ENCODE results near the gene SYNGR3. TPM values are rescaled to one million over a fixed set of nuclear protein-coding genes. Genes with fewer than 3 reads are reported as not detected.
"Not testable (repeated sequence)": the region's sequence is repeated elsewhere in the genome, so short reads cannot be mapped to it uniquely, and the experiment has no call there.

Gene SYNGR3
- polyA plus RNA-seq, 3 donors from 2014 or later: 4.6 to 6.7 (median 6.4) TPM

DNA sequence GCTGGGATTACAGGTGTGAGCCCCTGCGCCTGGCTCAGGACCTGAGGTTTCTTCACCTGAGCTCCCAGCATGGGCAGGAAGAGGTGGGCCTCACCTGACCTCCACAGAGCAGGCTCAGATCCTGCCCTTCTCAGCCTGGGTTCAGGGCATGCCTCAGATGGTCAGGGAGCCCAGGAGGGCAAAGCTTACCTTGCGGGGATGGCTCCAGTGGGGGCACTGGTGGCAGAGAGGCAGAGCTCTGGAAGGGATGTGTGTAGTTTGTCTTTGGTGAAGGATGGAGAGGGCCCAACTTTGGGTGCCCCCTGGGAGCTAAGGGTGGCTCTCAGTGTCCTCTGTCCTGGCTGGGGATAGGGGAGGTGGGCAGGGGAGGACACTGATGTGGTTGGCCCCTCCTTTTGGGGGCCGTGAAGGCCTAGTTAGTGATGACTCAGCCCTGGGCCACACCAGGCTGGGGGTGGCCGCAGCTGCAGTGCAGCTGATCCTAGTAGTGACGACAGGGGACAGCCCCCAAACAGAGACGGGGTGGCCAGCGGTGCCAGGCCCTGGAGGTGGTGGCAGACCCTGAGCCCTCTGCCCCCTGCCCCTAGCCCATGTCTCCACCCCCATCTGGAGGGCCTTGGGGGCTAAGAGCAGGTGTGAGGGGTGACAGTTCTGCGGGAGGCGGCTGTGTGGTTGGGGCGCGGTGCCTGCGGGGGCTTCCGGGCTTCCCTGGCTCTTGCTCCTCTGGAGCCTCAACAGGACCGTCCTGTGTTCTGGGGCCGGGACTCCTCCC, 42.7 kb downstream of the SYNGR3 start:
- H3K27ac Mint-ChIP-seq: no peak overlapping the region
- H3K4me3 Mint-ChIP-seq: no peak overlapping the region
- H3K4me1 Mint-ChIP-seq: peaks cover 3 to 4% of the 10 kb centered on the region in 2 donors
- H3K27me3 Mint-ChIP-seq (ENCODE audit: low read depth in 3 of 3): peaks cover 0 to 7% (median 4%) of the 10 kb centered on the region in 3 donors
- no peaks in the 10 kb centered on the region for H3K9me3 Mint-ChIP-seq
- DNase-seq: no peak
- no peaks in the 10 kb centered on the region for H3K36me3 Mint-ChIP-seq

DNA sequence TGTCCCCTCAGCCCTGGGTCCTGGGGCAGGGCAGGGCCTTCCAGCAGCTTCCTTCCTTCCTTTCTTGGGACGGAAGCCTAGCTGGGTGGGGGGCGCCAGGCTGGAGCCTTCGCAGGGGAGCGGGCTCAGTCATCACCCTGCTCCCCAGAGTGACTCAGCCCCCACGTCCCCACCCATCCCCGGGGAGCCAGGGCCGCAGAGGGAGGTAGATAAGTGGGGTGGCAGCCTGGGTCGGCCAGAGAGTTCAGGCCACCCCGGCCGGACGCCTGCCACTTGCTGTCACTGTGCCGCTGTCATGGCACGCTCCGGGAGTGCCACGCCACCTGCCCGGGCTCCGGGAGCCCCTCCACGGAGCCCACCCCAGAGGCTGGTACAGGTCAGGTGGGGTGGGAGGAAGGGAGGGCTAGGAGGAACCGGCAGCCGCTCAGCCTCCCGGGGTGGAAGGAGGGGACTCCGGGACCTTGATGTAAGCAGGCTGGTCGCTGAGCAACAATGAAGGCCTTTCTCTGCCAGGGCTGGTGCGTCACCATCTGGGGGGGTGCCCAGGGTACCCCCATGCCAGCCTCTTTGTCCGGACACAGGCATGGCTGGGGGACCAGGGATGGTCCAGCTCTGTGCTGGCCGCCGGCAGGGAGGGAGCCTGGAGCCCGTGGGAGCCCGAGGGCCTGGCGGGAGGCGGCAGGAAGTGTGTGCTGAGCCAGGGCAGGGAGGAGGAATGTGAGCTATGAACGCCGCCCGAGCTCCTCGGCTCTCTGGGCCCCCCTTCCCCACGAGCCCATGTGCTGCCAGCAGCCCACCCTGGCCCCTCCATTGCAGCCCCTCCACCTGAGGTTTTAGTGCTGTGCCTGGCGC, 43.5 kb downstream of the SYNGR3 start:
- no peaks in the 10 kb centered on the region for H3K36me3 Mint-ChIP-seq
- peaks cover 0 to 7% (median 1%) of the 10 kb centered on the region in 3 donors for H3K27me3 Mint-ChIP-seq (ENCODE audit: low read depth in 3 of 3)
- H3K4me3 Mint-ChIP-seq: no peak overlapping the region
- H3K27ac Mint-ChIP-seq: no peak overlapping the region
- DNase-seq: no peak
- no peaks in the 10 kb centered on the region for H3K4me1 Mint-ChIP-seq
- H3K9me3 Mint-ChIP-seq: no peaks in the 10 kb centered on the region

DNA sequence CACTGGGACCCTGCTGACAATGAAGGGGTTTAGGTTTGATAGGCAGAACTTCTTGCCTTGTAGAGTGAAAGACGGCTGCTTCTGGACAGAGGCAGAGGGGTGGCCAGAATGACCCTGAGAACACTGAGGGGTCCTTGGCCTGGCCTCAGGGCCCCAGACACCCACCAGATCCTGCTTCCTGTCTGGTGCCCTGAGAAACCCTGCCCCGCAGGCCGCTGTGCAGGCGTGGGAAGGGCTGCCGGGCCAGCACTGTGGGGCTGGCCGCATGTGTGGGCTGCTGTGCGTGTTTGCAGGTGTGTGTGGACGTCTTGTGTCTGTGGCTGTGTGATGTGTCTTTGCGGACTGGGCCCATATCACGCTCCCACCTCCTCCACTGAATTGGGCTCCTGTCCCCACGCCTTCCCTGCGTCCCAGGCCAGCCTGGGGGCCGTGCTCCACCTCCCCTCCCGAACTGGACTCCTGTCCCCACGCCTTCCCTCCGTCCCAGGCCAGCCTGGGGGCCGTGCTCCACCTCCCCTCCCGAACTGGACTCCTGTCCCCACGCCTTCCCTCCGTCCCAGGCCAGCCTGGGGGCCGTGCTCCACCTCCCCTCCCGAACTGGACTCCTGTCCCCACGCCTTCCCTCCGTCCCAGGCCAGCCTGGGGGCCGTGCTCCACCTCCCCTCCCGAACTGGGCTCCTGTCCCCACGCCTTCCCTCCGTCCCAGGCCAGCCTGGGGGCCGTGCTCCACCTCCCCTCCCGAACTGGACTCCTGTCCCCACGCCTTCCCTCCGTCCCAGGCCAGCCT, 44.3 kb downstream of the SYNGR3 start:
- not testable (repeated sequence) for H3K4me3 Mint-ChIP-seq, H3K27ac Mint-ChIP-seq, H3K9me3 Mint-ChIP-seq

DNA sequence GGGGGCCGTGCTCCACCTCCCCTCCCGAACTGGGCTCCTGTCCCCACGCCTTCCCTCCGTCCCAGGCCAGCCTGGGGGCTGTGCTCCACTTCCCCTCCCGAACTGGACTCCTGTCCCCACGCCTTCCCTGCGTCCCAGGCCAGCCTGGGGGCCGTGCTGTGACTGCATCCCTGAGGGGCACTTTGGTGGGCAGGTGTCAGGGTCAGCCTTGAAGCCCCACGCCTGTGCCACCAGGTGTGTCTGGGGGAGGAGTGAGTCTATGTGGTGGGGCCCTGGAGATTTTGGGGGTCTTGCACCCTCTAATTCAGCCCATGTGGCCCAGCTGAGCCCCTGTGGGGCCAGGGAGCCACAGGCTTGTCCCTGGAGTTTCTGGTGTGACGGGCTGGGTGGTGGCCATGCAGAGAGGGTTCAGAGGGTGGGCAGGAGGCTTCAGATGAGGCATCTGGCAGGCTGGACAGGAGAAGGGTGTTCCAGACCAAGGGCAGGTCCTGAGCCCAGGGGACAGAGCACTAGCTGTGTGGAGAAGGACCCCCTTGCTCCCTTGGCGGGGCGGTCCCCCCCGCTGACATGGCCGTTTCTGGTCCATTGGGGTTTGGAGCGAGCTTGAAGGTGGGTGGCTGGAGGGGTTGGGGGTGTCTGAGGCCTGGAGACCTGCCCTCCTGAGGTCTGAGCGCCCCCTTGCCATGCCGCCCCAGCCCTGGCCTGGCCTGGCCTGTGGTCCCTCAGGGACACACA, 45.1 kb downstream of the SYNGR3 start:
- peaks cover 0 to 7% (median 0%) of the 10 kb centered on the region in 3 donors for H3K27me3 Mint-ChIP-seq (ENCODE audit: low read depth in 3 of 3)
- H3K4me1 Mint-ChIP-seq: no peaks in the 10 kb centered on the region
- no peak overlapping the region for H3K4me3 Mint-ChIP-seq

More for the DNA sequence above, 44.3 kb downstream of the SYNGR3 start:
- not testable (repeated sequence) for H3K4me1 Mint-ChIP-seq; H3K36me3 Mint-ChIP-seq; H3K27me3 Mint-ChIP-seq (ENCODE audit: low read depth in 3 of 3); DNase-seq

DNA sequence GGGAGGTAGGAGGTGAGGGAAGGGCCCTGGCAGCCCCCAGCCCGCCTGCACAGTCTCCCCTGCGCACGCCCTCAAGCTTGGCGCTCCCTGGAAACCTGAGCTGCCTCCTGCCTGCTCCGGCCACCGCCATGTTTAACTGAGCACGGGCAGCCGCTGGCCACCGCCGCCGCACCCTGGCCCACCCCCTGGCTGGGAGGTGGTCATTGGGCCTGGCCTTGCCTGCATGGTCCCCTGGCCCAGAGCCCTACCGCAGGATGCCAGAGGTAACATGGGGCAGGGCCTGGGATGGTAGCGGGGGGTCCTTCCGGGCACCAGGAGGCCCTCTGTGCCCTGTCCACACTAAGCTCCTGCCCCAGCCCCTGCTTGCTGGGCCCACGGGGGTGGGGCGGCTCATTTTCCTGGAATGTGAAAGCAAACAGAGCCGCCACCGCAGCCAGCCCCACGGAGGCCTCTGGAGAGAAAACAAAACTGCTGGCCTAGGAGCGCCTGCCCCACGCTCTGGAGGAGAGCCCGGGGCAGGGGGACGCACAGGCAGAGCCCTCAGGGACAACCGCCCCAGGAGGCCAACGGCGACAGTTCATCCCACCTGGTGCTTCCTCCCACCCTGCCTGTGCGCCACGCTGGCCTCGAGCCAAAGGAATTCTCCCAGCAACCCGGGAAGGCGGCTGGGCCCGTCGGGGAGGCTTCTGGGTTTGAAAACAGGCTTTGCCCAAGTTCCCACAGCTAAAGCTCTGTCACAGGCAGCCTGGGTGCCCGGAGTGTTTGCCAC, 45.8 kb downstream of the SYNGR3 start:
- H3K27me3 Mint-ChIP-seq (ENCODE audit: low read depth in 3 of 3): peaks cover 0 to 7% (median 0%) of the 10 kb centered on the region in 3 donors
- no peak overlapping the region for H3K4me3 Mint-ChIP-seq
- H3K9me3 Mint-ChIP-seq: no peaks in the 10 kb centered on the region
- no peaks in the 10 kb centered on the region for H3K4me1 Mint-ChIP-seq
- no peak for DNase-seq
- H3K36me3 Mint-ChIP-seq: no peaks in the 10 kb centered on the region
- no peak overlapping the region for H3K27ac Mint-ChIP-seq

More for the DNA sequence above, 45.1 kb downstream of the SYNGR3 start:
- Mint-ChIP-seq H3K27ac (no peak overlapping the region), H3K9me3 (no peaks in the 10 kb centered on the region), H3K36me3 (no peaks in the 10 kb centered on the region)
- DNase-seq: no peak

DNA sequence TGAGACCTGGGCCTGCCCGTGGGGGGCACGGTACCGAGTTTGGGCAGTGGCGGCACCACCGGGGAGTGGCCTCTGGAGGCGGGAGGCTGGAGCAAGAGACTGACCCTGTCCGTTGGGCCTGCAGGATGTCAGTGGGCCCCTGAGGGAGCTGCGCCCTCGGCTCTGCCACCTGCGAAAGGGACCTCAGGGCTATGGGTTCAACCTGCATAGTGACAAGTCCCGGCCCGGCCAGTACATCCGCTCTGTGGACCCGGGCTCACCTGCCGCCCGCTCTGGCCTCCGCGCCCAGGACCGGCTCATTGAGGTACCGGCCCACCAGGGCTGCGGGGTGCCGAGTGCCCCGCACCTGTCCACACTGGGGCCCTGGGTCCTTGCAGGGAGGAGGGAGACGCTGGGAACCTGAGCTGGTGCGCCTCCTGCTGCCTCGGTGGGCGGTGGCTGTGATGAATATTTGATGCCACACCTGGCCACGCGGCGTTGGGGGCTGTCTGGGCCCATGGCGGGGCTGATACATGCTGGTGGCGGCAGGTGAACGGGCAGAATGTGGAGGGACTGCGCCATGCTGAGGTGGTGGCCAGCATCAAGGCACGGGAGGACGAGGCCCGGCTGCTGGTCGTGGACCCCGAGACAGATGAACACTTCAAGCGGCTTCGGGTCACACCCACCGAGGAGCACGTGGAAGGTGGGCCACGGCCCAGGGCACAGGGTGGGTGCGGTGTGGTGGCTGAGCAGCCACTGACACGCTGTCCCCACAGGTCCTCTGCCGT, 46.6 kb downstream of the SYNGR3 start:
- H3K9me3 Mint-ChIP-seq: no peaks in the 10 kb centered on the region
- peaks cover 0 to 7% (median 0%) of the 10 kb centered on the region in 3 donors for H3K27me3 Mint-ChIP-seq (ENCODE audit: low read depth in 3 of 3)
- H3K27ac Mint-ChIP-seq: no peak overlapping the region
- H3K36me3 Mint-ChIP-seq: no peaks in the 10 kb centered on the region
- DNase-seq: no peak
- H3K4me1 Mint-ChIP-seq: no peaks in the 10 kb centered on the region
- H3K4me3 Mint-ChIP-seq: no peak overlapping the region

DNA sequence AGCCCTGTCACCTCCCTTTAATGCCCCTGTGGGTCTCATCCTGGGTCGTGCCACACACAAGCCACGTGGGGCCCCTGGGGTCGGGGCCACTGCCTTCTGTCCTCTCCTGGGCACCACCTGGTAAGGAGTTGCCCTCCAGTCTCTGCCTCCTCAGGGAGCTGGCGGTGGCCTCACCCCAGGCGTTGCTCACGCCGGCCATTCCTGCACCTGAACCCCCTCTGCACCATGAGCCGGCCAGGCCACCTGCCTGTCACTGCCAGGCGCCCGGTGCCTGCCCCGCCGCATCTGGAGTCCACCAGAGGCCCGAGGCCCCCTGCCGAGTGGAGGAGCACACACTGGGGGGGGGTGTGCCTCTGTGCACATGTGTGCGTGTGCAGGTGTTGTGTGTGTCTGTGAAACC, 47.3 kb downstream of the SYNGR3 start:
- H3K27ac Mint-ChIP-seq: no peak overlapping the region
- no peaks in the 10 kb centered on the region for H3K9me3 Mint-ChIP-seq
- H3K27me3 Mint-ChIP-seq (ENCODE audit: low read depth in 3 of 3): peaks cover 0 to 5% (median 0%) of the 10 kb centered on the region in 3 donors
- no peaks in the 10 kb centered on the region for H3K4me1 Mint-ChIP-seq
- H3K36me3 Mint-ChIP-seq: no peaks in the 10 kb centered on the region
- DNase-seq: no peak
- H3K4me3 Mint-ChIP-seq: no peak overlapping the region

DNA sequence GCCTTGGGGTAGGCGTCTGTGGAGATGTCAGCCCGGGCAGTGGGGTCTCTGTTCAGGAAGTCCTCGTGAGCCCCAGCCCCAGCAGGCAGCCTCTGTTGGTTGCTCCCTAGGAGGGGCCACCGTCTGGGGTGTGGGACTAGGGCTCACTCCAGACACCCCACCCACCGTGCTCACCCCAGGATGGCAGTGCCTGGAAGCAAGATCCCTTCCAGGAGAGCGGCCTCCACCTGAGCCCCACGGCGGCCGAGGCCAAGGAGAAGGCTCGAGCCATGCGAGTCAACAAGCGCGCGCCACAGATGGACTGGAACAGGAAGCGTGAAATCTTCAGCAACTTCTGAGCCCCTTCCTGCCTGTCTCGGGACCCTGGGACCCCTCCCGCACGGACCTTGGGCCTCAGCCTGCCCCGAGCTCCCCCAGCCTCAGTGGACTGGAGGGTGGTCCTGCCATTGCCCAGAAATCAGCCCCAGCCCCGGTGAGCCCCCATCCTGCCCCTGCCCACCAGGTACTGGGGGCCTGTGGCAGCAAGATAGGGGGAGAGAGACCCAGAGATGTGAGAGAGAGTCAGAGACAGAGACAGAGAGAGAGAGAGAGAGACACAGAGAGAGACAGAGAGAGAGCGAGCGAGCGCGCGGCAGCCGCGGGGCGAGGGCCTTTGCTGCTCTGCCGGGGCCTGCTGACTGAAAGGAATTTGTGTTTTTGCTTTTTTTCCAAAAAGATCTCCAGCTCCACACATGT, 48.0 kb downstream of the SYNGR3 start:
- no peak overlapping the region for H3K4me3 Mint-ChIP-seq
- H3K9me3 Mint-ChIP-seq: no peaks in the 10 kb centered on the region
- H3K4me1 Mint-ChIP-seq: no peaks in the 10 kb centered on the region
- H3K36me3 Mint-ChIP-seq: no peaks in the 10 kb centered on the region
- no peak for DNase-seq
- H3K27me3 Mint-ChIP-seq (ENCODE audit: low read depth in 3 of 3): peaks cover 0 to 5% (median 0%) of the 10 kb centered on the region in 3 donors
- H3K27ac Mint-ChIP-seq: no peak overlapping the region

DNA sequence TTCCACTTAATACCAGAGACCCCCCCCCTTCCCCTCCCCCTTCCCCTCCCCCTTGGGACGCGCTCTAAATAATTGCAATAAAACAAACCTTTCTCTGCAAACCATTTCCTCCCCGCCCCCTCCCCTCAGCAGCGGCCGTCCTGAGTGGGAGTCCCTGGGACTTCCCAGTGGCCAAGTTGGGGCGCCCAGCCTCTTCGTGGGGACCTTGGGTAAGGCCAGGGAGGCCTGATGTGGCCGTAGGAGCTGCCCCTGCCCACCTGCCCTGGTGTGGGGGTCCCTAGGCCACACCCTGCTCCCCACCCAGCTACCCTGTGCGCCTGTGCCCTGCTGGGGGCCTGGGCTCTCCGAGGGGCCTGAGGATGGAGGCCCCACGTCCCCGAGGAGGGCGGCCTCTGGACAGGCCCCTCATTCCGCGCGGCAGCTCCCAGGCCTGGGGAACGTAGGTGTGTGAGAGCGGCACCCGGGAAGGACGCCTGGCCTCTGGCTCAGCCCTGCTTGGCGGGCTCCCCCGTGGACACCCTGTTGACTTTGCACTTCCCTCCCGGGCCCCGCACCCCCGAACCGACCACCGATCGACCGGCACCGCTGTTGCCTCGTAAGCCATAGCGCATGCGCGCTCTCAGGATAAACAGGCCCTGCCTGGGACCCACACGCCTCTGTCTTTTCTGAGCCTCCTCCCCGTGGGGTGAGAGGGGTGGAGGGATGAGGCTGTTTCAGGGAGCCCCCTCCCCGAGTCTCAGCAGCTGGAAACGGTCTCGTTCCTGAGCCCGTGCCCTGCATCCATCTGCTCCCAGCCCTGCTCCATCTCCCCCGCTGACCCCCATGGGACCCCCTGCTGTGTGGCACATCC, 48.8 kb downstream of the SYNGR3 start:
- Mint-ChIP-seq H3K36me3 (no peaks in the 10 kb centered on the region), H3K9me3 (no peaks in the 10 kb centered on the region), H3K4me1 (no peaks in the 10 kb centered on the region), H3K4me3 (no peak overlapping the region), H3K27ac (no peak overlapping the region), H3K27me3 (ENCODE audit: low read depth in 3 of 3) (peaks cover 0 to 5% (median 0%) of the 10 kb centered on the region in 3 donors)
- no peak for DNase-seq

DNA sequence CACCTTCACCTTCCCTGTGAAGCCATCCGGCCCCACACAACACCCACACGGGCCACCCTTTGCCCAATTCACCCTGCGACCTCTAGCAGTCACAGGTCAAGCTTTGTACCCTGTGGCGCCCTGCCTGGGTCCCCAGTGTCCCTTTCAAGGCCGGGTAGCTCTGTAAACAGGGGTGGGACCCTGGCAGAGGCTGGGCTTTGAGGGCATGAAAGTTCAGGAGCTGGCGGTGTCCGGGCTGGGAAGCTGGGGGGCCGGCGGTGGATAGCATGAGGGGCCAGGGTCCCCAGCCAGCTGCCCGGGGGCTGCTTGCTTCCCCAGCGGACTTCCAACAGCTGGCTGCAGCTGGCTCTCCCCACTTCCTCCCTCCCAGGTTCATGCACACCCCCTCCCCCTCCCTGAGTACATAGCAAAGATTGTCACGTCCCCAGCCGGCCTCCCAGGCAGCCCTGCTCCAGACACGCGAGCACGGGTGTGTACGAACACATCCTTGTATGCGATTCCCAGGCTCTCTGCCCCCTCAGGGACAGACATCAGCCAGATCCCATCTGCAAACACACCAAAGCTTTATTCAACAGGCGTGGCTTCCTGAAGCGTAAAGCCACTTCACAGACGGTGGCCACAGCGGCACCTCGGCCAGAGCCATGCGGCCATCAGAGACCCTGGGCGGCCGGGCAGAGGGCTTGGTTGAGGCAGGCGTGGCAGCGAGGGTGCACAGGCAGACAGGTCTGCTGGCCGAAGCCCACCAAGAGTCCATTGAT, 49.7 kb downstream of the SYNGR3 start:
- DNase-seq: no peak
- Mint-ChIP-seq H3K4me1 (no peaks in the 10 kb centered on the region), H3K27me3 (ENCODE audit: low read depth in 3 of 3) (peaks cover 0 to 5% (median 0%) of the 10 kb centered on the region in 3 donors), H3K4me3 (no peak overlapping the region), H3K36me3 (no peaks in the 10 kb centered on the region), H3K9me3 (no peaks in the 10 kb centered on the region), H3K27ac (no peak overlapping the region)
